OCI-LY1 (cell line): ENCODE results near the gene TMEM185A.

Source experiments
- EZH2 ChIP-seq: fragments of 200-600 bp; sonication (generic), shearing (Covaris generic); IDR thresholded peaks from 2 replicates; pipeline ENCODE4 v1.8.0; 2017; ENCODE audit warnings: borderline replicate concordance, mixed run types, mild to moderate bottlenecking, antibody characterized with exemption, low read length, moderate library complexity, mixed read lengths
- TF ChIP-seq, protein P1 (sequence below): fragments of 200-600 bp; sonication (generic), shearing (Covaris generic); IDR thresholded peaks from 2 replicates; pipeline ENCODE4 v1.5.1; 2017; ENCODE audit warnings: mild to moderate bottlenecking, antibody characterized with exemption, low read length, moderate library complexity, mixed read lengths

DNA sequence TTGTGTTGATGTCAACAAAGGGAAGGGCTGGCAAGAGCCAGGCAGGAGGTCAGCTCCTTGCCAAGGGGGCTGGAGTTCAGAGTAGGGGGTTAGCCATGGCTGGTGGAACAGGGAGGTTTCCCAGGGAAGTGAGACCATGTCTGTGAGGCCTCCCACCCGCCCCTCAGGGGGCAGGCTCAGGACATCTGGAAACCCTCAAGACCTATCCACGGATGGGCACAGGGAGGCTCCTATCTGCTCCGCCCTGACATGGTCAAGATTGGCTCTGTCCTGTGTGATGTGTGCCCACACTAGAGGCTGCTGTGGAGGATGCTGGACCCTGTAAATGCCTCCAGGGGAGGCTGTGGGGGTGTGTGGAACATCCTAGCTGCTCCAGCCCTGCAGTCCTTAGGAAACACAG is 8.0 kb upstream of the TMEM185A start:
- no peak for TF ChIP-seq EZH2
- TF ChIP-seq, protein P1, sequence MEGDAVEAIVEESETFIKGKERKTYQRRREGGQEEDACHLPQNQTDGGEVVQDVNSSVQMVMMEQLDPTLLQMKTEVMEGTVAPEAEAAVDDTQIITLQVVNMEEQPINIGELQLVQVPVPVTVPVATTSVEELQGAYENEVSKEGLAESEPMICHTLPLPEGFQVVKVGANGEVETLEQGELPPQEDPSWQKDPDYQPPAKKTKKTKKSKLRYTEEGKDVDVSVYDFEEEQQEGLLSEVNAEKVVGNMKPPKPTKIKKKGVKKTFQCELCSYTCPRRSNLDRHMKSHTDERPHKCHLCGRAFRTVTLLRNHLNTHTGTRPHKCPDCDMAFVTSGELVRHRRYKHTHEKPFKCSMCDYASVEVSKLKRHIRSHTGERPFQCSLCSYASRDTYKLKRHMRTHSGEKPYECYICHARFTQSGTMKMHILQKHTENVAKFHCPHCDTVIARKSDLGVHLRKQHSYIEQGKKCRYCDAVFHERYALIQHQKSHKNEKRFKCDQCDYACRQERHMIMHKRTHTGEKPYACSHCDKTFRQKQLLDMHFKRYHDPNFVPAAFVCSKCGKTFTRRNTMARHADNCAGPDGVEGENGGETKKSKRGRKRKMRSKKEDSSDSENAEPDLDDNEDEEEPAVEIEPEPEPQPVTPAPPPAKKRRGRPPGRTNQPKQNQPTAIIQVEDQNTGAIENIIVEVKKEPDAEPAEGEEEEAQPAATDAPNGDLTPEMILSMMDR: no peak
